ENCODE results near the gene AFF3. TPM values are rescaled to one million over a fixed set of nuclear protein-coding genes. Genes with fewer than 3 reads are reported as not detected.

AFF3 gene
- total and polyA plus RNA-seq, 2 donors (not counting 3 experiments of a cell fraction or from before 2014, with no cell fraction given), result 0.06 to 0.07 TPM

- no peaks in the 10 kb centered on the region for H4K20me1 ChIP-seq (replicated peaks; ENCODE audit: control insufficient read depth, extremely low read depth, insufficient read depth, low read length)
- H3K27me3 ChIP-seq (ENCODE audit: control insufficient read depth in 2 of 2, insufficient read depth in 2 of 2, low read length in 2 of 2), result no peaks in the 10 kb centered on the region
- H3K9ac ChIP-seq (replicated peaks; ENCODE audit: extremely low read depth, insufficient read depth, low read length), result no peak overlapping the region
- no peaks in the 10 kb centered on the region for H3K9me3 ChIP-seq (replicated peaks; ENCODE audit: control insufficient read depth, insufficient read depth, low read length)
- no peak for TF ChIP-seq POLR2A (IDR thresholded peaks at IDR 0.05; ENCODE audit: low read depth, low read length)
- TF ChIP-seq POLR2AphosphoS5 (IDR thresholded peaks at IDR 0.05; ENCODE audit: insufficient read depth, low read depth, low read length), result no peak
- TF ChIP-seq MAX (IDR thresholded peaks at IDR 0.05; ENCODE audit: insufficient read depth, insufficient read length), result no peak
- TF ChIP-seq EZH2 (IDR thresholded peaks at IDR 0.05; ENCODE audit: borderline replicate concordance, low read depth, low read length, severe bottlenecking), result no peak
- TF ChIP-seq GATA2 (IDR thresholded peaks at IDR 0.05; ENCODE audit: insufficient read depth, insufficient read length, low read depth, low read length), result no peak
- no peak for TF ChIP-seq JUN (IDR thresholded peaks at IDR 0.05; ENCODE audit: borderline replicate concordance, insufficient read depth, insufficient read length, low read depth)
- TF ChIP-seq FOS (IDR thresholded peaks at IDR 0.05; ENCODE audit: borderline replicate concordance, insufficient read depth, low read length), result no peak
- no peak for TF ChIP-seq MYC (IDR thresholded peaks at IDR 0.05; ENCODE audit: low read depth, low read length)
- no peak for TF ChIP-seq CTCF (IDR thresholded peaks at IDR 0.05; ENCODE audit: extremely low read depth in 1 of 2, insufficient read depth in 1 of 2, low read depth in 1 of 2, low read length in 2 of 2)
- H3K9me1 ChIP-seq (replicated peaks; ENCODE audit: control insufficient read depth, extremely low read depth, insufficient read depth, low read length), result no peaks in the 10 kb centered on the region
- H3K79me2 ChIP-seq (ENCODE audit: control insufficient read depth, insufficient read depth, low read length), result no peaks in the 10 kb centered on the region
- H3K4me1 ChIP-seq (ENCODE audit: control insufficient read depth, extremely low read depth, insufficient read depth, low read length), result no peaks in the 10 kb centered on the region
- dilution Hi-C loops (cut with MboI; ENCODE audit: extremely low pct_ligation_motif_present, low sequenced_read_pairs) (no loop called here), intact Hi-C loops (cut with micrococcal nuclease) (no loop called here)
- no peak overlapping the region for H3K4me2 ChIP-seq (ENCODE audit: insufficient read depth, low read length)
- FAIRE-seq (no peak), DNase-seq (ENCODE audit: low read depth, low spot score) (no peak)
- H2AFZ ChIP-seq (ENCODE audit: low read depth, low read length), result no peak overlapping the region
- H3K4me3 ChIP-seq (replicated peaks in 1 of 3; ENCODE audit: insufficient read depth in 1 of 3, low read depth in 1 of 3, low read length in 3 of 3), result no peak overlapping the region
- no TSS peak for BruUV-seq (replicated peaks)
- H3K36me3 ChIP-seq (ENCODE audit: control insufficient read depth in 2 of 2, extremely low read depth in 1 of 2, insufficient read depth in 2 of 2, low read length in 2 of 2), result no peaks in the 10 kb centered on the region
- ChIA-PET CTCF (no interaction called here), POLR2A (no interaction called here)
- no peak overlapping the region for H3K27ac ChIP-seq (ENCODE audit: insufficient read depth, low read depth, low read length)
These were observed 506.0 kb downstream of the AFF3 start for GRCh38 chr2:99636144-99637034.
